NCI-H1105 treated with DMSO at 0.1 percent for 48 hours (cell line): Measurements from ENCODE around the gene MYOF.
"Not testable (repeated sequence)": the region's sequence is repeated elsewhere in the genome, so short reads cannot be mapped to it uniquely, and the experiment has no call there.

Experiments
- DNase-seq: peaks from one replicate; lab custom pipeline; 2025; lab: John Stamatoyannopoulos, UW

Gene MYOF

GRCh38 chr10:93390306-93391090 lies 91.6 kb downstream of the MYOF start:
- no peak for DNase-seq

GRCh38 chr10:93386631-93387369 lies 95.3 kb downstream of the MYOF start:
- no peak for DNase-seq

DNA sequence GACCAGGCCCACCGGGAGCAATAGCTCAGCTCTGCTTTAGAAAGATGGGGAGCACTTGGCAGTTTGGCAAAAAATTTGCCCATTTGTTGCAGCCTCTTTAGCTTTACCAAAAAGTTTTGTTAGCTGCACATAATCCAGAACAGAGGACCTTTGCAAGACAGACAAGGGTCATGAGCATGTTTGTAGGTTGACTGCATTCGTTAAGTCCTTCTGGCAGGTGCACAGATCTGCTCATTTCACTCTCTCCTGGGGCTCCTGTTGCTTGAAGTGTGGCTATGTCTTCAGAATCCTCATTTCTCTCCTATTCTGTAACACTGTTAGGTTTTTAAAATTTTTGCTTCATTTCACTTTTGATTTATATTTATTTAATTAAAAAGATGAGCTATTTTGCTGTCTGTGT lies 96.8 kb downstream of the MYOF start:
- DNase-seq, result no peak

DNA sequence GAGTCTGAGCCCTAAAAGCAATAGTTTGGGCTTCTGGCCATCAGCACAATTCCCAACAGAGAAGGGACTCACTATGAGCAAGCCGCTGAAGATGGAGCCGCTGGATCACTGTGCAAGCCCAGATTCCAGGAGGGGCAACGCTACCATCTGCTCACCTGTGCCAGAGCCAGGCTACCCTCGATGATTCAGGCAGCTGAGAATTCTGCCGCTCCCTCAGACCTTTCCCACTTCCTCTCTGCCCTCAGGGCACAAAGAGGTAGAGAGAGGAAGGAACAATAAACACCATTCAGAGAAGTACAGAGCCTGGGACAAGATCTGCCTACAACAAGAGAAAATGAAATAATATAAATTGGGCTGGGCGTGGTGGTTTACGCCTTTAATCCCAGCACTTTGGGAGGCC lies 98.1 kb downstream of the MYOF start:
- no peak for DNase-seq

GRCh38 chr10:93383562-93383981 lies 98.6 kb downstream of the MYOF start:
- no peak for DNase-seq

DNA sequence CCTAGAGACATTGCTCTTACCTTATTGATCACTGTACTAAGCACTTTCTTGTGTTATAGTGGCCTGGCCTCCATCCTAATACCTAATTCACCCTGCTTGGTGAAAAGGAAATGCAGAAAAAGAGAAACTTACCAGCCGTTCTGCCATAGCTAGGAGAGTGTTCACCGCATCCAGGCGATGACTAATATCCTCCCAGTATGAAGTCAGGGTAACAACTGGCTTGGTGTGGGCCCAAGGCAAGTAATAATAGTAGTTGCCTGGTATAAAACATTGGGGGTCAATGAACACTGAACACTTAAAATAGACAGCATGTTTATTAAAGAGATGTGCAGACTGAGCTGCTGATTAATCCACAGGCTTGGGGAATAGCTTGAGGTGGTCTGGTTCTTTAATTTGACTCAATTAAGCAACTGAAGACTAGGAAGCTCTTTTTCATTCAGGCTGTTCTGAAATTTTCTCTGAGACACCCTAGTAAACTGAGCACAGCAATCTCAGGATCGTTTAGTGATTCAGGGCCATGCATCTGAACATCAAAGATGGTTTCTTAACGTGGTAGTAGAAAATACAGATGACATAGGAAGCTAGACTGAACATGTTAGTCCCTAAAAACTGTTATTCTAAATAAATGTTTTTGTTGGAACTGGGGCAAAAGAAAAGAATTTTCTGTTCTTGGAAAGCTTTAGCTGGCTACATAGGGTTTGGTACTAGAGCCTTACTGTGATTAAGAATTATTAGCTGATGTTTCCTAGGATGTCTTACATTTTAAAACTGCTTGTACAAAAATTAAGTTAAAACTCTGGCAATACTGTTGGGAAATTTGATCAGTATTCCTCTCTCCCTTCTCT lies 102.2 kb downstream of the MYOF start:
- DNase-seq, result no peak

DNA sequence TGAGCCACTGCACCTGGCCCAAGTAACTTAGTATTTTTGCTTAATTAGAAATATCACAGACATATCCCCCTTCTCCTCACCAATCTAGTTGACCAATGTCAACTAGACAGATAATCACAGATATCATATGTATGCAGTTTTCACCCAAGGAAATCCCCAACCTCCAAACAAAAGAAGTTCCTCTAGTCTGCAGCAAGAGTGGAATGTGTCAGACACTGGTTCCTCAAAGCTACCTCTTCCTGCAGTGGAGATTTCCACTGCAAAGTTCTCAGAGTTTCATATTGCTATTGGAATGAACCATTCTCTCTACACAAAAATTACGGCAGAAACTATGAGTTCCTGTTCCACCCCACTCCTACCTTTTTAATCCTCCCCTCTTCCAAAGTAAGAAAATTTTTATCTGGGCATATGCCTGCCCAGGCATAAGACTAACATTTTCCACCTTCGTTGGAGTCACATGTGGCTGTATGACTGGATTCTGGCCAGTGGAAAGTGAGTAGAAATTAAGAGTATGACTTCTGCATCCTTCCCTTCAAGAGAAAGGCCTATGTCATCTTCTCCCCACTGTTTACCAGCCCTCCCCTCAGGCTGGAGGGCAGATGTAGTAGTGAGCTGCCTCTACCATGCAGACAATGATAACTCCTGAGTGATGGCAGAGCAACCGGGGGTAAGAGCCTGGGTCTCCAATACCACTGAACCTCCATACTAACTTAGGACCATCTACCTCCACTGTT lies 103.0 kb downstream of the MYOF start:
- DNase-seq, result no peak

DNA sequence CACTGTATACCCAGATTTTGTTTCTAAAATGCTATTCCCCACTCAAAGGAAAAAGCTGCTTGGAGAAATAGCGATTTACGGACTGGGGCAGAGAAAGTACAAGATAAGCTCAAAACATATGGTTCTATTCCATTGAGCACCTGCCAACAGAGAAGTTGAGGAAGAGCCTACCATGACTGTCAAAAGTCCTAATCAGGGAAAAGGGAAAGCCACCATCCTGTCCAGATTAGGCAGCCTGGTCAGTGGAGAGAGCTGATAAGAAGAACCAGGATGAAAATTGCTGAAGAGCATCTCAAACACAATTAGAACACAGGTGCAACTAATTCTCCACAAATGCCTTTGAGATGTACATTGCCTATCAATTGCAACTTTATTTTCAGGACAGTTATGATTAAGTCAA lies 104.1 kb downstream of the MYOF start:
- DNase-seq, result no peak

DNA sequence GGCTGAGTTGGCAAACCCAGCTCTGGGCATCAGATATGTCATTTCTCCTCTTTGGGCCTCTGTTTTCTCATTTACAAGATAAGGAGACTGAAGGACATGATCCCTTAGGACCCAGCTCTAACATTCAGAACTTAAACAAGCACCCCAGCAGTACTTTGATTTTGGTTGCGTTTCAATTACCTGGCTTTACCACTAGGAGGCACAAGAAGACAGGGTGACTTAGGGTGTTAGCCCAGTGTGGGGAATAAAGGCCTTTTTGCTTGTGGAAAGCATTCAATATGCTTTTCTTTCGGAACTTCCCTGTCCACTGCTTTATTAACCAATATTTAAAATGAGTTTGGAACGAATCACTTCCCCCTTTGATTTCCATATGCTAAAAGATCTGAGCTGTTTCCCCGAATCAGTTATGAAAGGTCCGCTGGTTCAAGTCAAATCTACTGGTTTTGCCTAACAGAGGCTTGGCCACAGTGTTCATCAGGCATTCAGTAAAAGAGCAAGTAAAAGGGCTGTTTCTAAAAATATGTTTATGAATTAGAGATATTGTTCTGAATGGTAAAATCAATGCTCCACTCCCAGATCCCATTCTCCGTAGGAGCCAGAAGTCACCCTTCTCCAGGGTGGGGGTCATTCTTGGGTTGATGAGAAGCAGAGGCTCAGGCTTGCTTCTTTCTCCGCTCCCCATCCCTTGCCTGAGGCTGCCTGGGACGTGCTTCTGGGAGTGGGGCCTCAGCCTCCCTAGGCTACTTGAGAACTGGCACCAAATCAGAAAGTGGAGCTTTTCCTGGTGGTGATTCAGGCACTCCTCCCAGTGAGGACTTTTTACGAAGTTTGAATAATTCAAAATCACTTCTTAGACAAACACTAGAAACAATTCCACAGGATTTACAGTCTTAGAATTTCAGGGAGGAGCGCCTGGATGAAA lies 105.5 kb downstream of the MYOF start:
- peak; percentile 36 for DNase-seq

GRCh38 chr10:93370961-93371360 lies 111.2 kb downstream of the MYOF start:
- DNase-seq, result no peak

GRCh38 chr10:93369588-93370164 lies 112.5 kb downstream of the MYOF start:
- DNase-seq, result no peak

DNA sequence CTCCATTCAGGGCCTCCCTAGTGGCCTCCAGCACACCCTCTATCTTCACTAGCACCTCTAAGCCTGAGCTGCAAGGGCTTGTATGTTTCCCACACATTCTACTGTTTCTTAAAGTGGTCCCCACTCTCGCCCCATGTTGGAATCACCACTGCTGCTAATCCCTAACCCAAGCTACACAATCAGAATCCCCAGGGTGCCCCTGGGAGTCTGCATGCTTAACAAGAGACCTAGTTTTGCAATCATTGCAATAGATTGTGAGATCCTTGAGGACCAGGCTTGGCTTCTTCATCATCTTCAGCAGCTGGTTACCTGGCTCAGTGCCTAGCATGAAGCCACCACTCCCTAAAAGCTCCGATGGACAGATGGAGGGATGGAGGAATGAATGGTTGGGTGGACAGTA lies 113.9 kb downstream of the MYOF start:
- no peak for DNase-seq

- no peak for DNase-seq
These were observed 114.5 kb downstream of the MYOF start for GRCh38 chr10:93367664-93368063.

GRCh38 chr10:93364966-93365365 lies 117.2 kb downstream of the MYOF start:
- DNase-seq, result no peak

DNA sequence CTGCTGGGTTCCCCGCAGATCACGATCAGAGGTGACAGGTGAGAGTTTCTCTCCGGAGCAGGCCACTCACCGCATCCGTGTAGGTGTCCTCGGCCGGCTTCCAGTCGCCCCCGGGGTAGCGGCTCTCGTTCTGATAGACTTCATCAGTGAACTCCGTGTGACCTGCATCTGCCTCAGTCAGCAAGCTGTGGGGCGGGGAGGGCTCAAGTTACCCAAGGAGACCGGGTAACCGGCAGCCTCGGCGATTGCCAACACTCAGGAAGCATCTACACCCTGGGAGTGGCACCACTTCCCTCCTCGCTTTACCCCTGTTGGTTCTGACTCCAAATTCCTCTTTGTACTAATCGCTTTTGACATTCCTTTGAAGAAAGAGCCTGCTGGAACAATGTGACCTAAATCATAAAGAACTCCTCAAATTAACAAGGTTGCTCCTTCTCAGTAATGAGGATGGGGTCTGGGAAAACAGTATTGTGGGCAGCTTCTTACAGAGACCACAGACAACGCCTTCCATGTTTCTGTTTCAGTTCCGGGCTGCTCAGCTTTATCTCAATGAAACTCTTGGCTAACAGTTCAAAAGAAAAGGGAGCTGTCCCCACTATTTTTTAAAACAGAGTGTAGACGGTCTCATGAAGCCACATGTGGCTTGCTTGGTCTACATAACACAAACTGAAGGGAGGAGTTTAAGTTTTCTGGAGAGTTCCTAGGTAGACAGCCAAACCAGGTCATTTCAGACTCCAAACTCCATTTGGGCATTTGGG lies 118.1 kb downstream of the MYOF start:
- no peak for DNase-seq

GRCh38 chr10:93358398-93358797 lies 123.7 kb downstream of the MYOF start:
- DNase-seq, result not testable (repeated sequence)

DNA sequence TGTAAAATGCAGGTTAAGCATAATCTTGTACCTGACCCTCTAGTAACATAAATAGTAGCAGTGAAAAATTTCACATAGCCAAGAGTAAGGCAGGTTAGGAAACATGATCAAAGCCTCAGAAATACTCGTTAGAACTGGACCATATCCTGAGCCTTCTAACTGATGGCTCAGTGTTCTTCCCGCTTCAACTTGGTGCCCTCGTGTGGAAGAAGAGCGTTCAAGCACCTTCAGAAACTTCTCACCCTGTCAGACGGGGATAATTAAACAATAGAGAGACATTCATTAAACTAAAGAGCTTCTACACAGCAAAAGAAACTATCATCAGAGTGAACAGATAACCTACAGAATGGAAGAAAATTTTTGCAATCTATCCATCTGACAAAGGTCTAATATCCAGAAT lies 124.5 kb downstream of the MYOF start:
- peak; percentile 51 for DNase-seq

- DNase-seq, result no peak
These were observed 125.6 kb downstream of the MYOF start for GRCh38 chr10:93356516-93356915.

DNA sequence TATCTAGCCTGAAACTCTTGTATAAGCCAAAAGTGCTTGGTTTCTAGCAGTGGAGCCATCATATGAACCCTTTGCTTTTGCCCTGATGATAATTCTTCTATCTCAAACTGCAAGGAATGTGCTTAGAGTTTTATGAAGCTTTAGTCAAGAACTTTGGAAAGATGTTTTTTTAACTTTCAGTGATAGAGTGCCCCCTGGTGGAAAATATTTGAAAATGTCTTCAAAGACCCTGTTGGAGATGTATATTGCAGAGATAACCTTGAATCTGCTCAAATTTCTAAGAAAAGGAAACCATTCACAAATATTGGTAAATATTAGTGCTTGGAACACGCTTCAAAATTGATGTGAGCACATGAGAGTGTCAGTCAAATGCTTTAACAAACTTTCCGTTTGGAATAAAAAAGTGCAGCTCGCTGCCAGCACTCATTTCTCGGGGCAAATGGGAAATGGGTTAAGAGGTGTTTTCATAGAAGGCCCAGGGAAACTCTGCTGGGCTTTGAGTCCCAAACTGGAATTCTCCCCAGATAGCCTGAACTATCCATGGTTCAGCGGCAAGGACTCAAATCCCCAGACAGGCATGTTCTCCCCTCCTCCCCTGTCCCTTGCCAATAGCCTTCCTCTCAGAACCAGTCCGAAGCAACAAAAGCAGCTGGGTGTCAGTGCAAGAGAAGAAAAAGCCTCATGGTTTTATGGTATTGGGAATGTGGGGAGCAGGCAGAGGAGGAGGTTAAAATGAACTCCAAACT lies 129.3 kb downstream of the MYOF start:
- DNase-seq, result peak; percentile 38
